ENCODE results near the gene ANAPC13. TPM values are rescaled to one million over a fixed set of nuclear protein-coding genes. Genes with fewer than 3 reads are reported as not detected.

ANAPC13 gene
- total RNA-seq, 1 donor from 2014 or later, result 100 TPM

- H3K27ac ChIP-seq, result no peak overlapping the region
- Mint-ChIP-seq H3K36me3 (no peaks in the 10 kb centered on the region), H3K27me3 (ENCODE audit: insufficient read depth, low read depth) (peaks cover 2% of the 10 kb centered on the region), H3K27ac (no peak overlapping the region), H3K9me3 (no peaks in the 10 kb centered on the region), H3K4me1 (peaks cover 5% of the 10 kb centered on the region), H3K4me3 (no peak overlapping the region)
- no peak overlapping the region for H3K4me2 ChIP-seq
- DNase-seq (ENCODE audit: low spot score), result peak; percentile 41
- H3K79me2 ChIP-seq (ENCODE audit: low read depth), result no peaks in the 10 kb centered on the region
- peak overlapping the region; percentile 19 for H2AFZ ChIP-seq (replicated peaks)
- no peaks in the 10 kb centered on the region for H3F3A ChIP-seq (ENCODE audit: low read depth)
- H3K36me3 ChIP-seq, result no peaks in the 10 kb centered on the region
- no peak overlapping the region for H3K9ac ChIP-seq
- no peaks in the 10 kb centered on the region for H3K27me3 ChIP-seq
- no peaks in the 10 kb centered on the region for H3K9me3 ChIP-seq (ENCODE audit: low read depth)
- peaks cover 4% of the 10 kb centered on the region for H3K4me1 ChIP-seq
- no peaks in the 10 kb centered on the region for H4K20me1 ChIP-seq (ENCODE audit: low read depth)
- no peak overlapping the region for H3K4me3 ChIP-seq
- TF ChIP-seq, protein P1, sequence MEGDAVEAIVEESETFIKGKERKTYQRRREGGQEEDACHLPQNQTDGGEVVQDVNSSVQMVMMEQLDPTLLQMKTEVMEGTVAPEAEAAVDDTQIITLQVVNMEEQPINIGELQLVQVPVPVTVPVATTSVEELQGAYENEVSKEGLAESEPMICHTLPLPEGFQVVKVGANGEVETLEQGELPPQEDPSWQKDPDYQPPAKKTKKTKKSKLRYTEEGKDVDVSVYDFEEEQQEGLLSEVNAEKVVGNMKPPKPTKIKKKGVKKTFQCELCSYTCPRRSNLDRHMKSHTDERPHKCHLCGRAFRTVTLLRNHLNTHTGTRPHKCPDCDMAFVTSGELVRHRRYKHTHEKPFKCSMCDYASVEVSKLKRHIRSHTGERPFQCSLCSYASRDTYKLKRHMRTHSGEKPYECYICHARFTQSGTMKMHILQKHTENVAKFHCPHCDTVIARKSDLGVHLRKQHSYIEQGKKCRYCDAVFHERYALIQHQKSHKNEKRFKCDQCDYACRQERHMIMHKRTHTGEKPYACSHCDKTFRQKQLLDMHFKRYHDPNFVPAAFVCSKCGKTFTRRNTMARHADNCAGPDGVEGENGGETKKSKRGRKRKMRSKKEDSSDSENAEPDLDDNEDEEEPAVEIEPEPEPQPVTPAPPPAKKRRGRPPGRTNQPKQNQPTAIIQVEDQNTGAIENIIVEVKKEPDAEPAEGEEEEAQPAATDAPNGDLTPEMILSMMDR (IDR thresholded peaks at IDR 0.05), result peak; percentile 47
- no peak for TF ChIP-seq EZH2 (IDR thresholded peaks at IDR 0.05)
- TF ChIP-seq EZH2phosphoT487 (IDR thresholded peaks at IDR 0.05), result no peak
These were observed 32.2 kb downstream of the ANAPC13 start for GRCh38 chr3:134453631-134454030.

GRCh38 chr3:134449951-134450350 lies 35.8 kb downstream of the ANAPC13 start:
- DNase-seq (ENCODE audit: low spot score), result no peak
- H2AFZ ChIP-seq (replicated peaks), result no peak overlapping the region
- H3K36me3 Mint-ChIP-seq, result no peaks in the 10 kb centered on the region

DNA sequence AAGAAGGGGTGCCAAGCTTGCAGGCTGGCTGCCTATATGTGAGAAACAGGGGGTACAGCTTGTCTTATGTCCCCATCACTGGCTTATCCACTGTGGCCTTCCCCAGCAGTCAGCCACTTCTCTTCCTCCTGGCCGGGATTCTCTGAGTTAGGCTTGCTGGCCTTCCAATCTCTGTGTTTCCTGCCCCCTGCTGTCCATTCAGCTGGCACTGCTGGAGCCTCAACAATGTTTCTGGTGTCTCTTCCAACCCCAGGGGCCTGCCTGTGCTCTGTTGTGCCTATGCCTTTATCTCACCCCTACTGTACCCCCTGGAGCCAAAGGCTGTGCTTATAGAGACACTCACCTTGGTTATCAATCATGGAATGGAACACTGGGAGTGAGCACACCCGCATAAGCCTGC lies 36.5 kb downstream of the ANAPC13 start:
- H3K4me2 ChIP-seq, result no peak overlapping the region
- H3K4me1 Mint-ChIP-seq, result peaks cover 5% of the 10 kb centered on the region
- H3K9ac ChIP-seq, result no peak overlapping the region
- peak overlapping the region; percentile 38 for H2AFZ ChIP-seq (replicated peaks)
- no peaks in the 10 kb centered on the region for H3K27me3 ChIP-seq
- no peaks in the 10 kb centered on the region for H3K36me3 Mint-ChIP-seq
- no peaks in the 10 kb centered on the region for H3K79me2 ChIP-seq (ENCODE audit: low read depth)
- no peak overlapping the region for H3K27ac ChIP-seq
- DNase-seq (ENCODE audit: low spot score), result peak; percentile 69
- H3K36me3 ChIP-seq, result no peaks in the 10 kb centered on the region
- no peaks in the 10 kb centered on the region for H3F3A ChIP-seq (ENCODE audit: low read depth)
- peaks cover 4% of the 10 kb centered on the region for H3K4me1 ChIP-seq
- no peak overlapping the region for H3K27ac Mint-ChIP-seq
- no peak overlapping the region for H3K4me3 Mint-ChIP-seq
- H3K9me3 ChIP-seq (ENCODE audit: low read depth), result no peaks in the 10 kb centered on the region
- TF ChIP-seq EZH2 (IDR thresholded peaks at IDR 0.05), result no peak
- TF ChIP-seq, protein P1 (IDR thresholded peaks at IDR 0.05), result peak; percentile 49
- H3K4me3 ChIP-seq, result no peak overlapping the region
- no peaks in the 10 kb centered on the region for H4K20me1 ChIP-seq (ENCODE audit: low read depth)
- H3K9me3 Mint-ChIP-seq, result peaks cover 6% of the 10 kb centered on the region
- H3K27me3 Mint-ChIP-seq (ENCODE audit: insufficient read depth, low read depth), result peaks cover 7% of the 10 kb centered on the region

More at GRCh38 chr3:134449951-134450350, 35.8 kb downstream of the ANAPC13 start:
- H3K9me3 ChIP-seq (ENCODE audit: low read depth), result no peaks in the 10 kb centered on the region
- peaks cover 6% of the 10 kb centered on the region for H3K9me3 Mint-ChIP-seq
- no peak overlapping the region for H3K4me2 ChIP-seq
- no peaks in the 10 kb centered on the region for H3K36me3 ChIP-seq
- H3K27me3 ChIP-seq, result no peaks in the 10 kb centered on the region
- no peak for TF ChIP-seq EZH2phosphoT487 (IDR thresholded peaks at IDR 0.05)
- TF ChIP-seq EZH2 (IDR thresholded peaks at IDR 0.05), result no peak
- TF ChIP-seq, protein P1 (IDR thresholded peaks at IDR 0.05), result no peak
- no peak overlapping the region for H3K4me3 ChIP-seq
- H3K27ac ChIP-seq, result no peak overlapping the region
- peaks cover 5% of the 10 kb centered on the region for H3K4me1 Mint-ChIP-seq
- H3K27me3 Mint-ChIP-seq (ENCODE audit: insufficient read depth, low read depth), result peaks cover 7% of the 10 kb centered on the region
- H3K9ac ChIP-seq, result no peak overlapping the region
- no peak overlapping the region for H3K4me3 Mint-ChIP-seq
- peaks cover 4% of the 10 kb centered on the region for H3K4me1 ChIP-seq
- H4K20me1 ChIP-seq (ENCODE audit: low read depth), result no peaks in the 10 kb centered on the region
- no peaks in the 10 kb centered on the region for H3K79me2 ChIP-seq (ENCODE audit: low read depth)
- no peaks in the 10 kb centered on the region for H3F3A ChIP-seq (ENCODE audit: low read depth)
- H3K27ac Mint-ChIP-seq, result no peak overlapping the region
